Measurements from ENCODE around the gene PLOD2. TPM values are rescaled to one million over a fixed set of nuclear protein-coding genes. Genes with fewer than 3 reads are reported as not detected.

The PLOD2 gene
- total RNA-seq, 2 experiments from 2014 or later = not detected

DNA sequence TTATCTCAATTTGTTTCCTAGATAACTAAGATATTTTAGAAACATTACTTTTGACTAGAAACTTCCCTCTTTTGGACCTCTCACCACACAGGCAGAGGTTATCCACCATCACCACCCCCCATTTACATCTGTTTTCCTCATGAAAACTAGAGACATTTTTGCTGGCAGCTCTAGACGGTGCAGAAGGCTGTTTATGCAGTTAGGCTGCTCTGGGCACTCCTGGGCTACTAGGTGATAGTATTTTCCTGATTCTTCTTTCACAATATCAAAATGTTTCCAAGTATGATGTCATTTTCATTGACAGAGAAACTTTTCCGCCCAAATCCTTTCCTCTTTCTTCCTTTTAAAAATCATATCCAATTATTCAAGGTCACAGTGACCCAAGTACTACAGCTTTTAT is 67.1 kb downstream of the PLOD2 start:
- POLR2A ChIA-PET = no interaction called here

GRCh38 chr3:146092230-146092629 is 68.8 kb downstream of the PLOD2 start:
- ATAC-seq (ENCODE audit: poor library complexity) = no peak
- no peaks in the 10 kb centered on the region for H3K4me1 Mint-ChIP-seq (ENCODE audit: low read depth)
- intact Hi-C loops (cut with DNase I, micrococcal nuclease) = no loop called here
- CTCF ChIA-PET = no interaction called here
- H3K27me3 Mint-ChIP-seq = no peaks in the 10 kb centered on the region
- no peaks in the 10 kb centered on the region for H3K4me1 ChIP-seq (ENCODE audit: insufficient read depth, low read length)
- no peak overlapping the region for H3K4me3 Mint-ChIP-seq
- H3K9me3 Mint-ChIP-seq = no peaks in the 10 kb centered on the region
- TF ChIP-seq, protein P1, sequence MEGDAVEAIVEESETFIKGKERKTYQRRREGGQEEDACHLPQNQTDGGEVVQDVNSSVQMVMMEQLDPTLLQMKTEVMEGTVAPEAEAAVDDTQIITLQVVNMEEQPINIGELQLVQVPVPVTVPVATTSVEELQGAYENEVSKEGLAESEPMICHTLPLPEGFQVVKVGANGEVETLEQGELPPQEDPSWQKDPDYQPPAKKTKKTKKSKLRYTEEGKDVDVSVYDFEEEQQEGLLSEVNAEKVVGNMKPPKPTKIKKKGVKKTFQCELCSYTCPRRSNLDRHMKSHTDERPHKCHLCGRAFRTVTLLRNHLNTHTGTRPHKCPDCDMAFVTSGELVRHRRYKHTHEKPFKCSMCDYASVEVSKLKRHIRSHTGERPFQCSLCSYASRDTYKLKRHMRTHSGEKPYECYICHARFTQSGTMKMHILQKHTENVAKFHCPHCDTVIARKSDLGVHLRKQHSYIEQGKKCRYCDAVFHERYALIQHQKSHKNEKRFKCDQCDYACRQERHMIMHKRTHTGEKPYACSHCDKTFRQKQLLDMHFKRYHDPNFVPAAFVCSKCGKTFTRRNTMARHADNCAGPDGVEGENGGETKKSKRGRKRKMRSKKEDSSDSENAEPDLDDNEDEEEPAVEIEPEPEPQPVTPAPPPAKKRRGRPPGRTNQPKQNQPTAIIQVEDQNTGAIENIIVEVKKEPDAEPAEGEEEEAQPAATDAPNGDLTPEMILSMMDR (IDR thresholded peaks at IDR 0.05) = no peak
- DNase-seq = no peak
- no peak overlapping the region for H3K27ac ChIP-seq (ENCODE audit: low read depth in 1 of 2, low read length in 2 of 2)
- H3K9me3 ChIP-seq (ENCODE audit: control insufficient read depth in 1 of 2, insufficient read depth in 1 of 2, low read length in 2 of 2) = no peaks in the 10 kb centered on the region
- no peaks in the 10 kb centered on the region for H3K36me3 ChIP-seq (ENCODE audit: insufficient read depth, low read length)
- H3K4me3 ChIP-seq (ENCODE audit: low read length) = no peak overlapping the region
- H3K36me3 Mint-ChIP-seq (ENCODE audit: low read depth) = no peaks in the 10 kb centered on the region
- H3K27ac Mint-ChIP-seq = no peak overlapping the region
- H3K27me3 ChIP-seq (ENCODE audit: control insufficient read depth in 1 of 2, insufficient read depth in 2 of 2, low read length in 2 of 2) = no peaks in the 10 kb centered on the region
- POLR2A ChIA-PET = no interaction called here

More for the DNA sequence above, 67.1 kb downstream of the PLOD2 start:
- Histone ChIP-seq H3K4me3 (ENCODE audit: low read length) (no peak overlapping the region), H3K9me3 (ENCODE audit: control insufficient read depth in 1 of 2, insufficient read depth in 1 of 2, low read length in 2 of 2) (no peaks in the 10 kb centered on the region), H3K4me1 (ENCODE audit: insufficient read depth, low read length) (no peaks in the 10 kb centered on the region), H3K27me3 (ENCODE audit: control insufficient read depth in 1 of 2, insufficient read depth in 2 of 2, low read length in 2 of 2) (no peaks in the 10 kb centered on the region), H3K27ac (ENCODE audit: low read depth in 1 of 2, low read length in 2 of 2) (no peak overlapping the region), H3K36me3 (ENCODE audit: insufficient read depth, low read length) (no peaks in the 10 kb centered on the region)
- Mint-ChIP-seq H3K27me3 (no peaks in the 10 kb centered on the region), H3K4me3 (no peak overlapping the region), H3K36me3 (ENCODE audit: low read depth) (no peaks in the 10 kb centered on the region), H3K4me1 (ENCODE audit: low read depth) (no peaks in the 10 kb centered on the region), H3K9me3 (no peaks in the 10 kb centered on the region), H3K27ac (no peak overlapping the region)
- intact Hi-C loops (cut with DNase I, micrococcal nuclease) = no loop called here
- CTCF ChIA-PET = no interaction called here
- no peak for DNase-seq
- ATAC-seq (ENCODE audit: poor library complexity) = no peak
- TF ChIP-seq, protein P1 (IDR thresholded peaks at IDR 0.05) = no peak

DNA sequence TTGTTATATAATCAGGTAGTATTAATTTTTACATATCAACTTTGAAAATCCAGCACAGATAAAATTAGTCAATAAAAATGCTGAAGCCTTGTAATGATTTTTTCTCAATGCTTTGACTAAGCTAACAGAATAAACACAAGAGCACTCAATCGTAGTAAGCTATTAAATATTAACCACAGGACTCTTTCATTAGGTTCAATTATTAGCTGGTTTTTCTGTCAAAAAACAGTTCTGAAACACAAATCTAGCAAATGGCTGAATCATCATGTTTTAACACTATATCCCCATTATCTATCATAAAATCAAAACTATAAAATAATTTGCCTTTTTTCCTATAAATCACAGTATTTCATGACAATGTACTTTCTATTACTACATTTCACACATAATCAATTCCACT is 69.6 kb downstream of the PLOD2 start:
- Mint-ChIP-seq H3K36me3 (ENCODE audit: low read depth) (no peaks in the 10 kb centered on the region), H3K4me3 (no peak overlapping the region), H3K4me1 (ENCODE audit: low read depth) (no peaks in the 10 kb centered on the region), H3K9me3 (no peaks in the 10 kb centered on the region), H3K27ac (no peak overlapping the region), H3K27me3 (no peaks in the 10 kb centered on the region)
- TF ChIP-seq, protein P1 (IDR thresholded peaks at IDR 0.05) = no peak
- CTCF ChIA-PET = no interaction called here
- intact Hi-C loops (cut with DNase I, micrococcal nuclease) = no loop called here
- Histone ChIP-seq H3K27ac (ENCODE audit: low read depth in 1 of 2, low read length in 2 of 2) (no peak overlapping the region), H3K27me3 (ENCODE audit: control insufficient read depth in 1 of 2, insufficient read depth in 2 of 2, low read length in 2 of 2) (no peaks in the 10 kb centered on the region), H3K9me3 (ENCODE audit: control insufficient read depth in 1 of 2, insufficient read depth in 1 of 2, low read length in 2 of 2) (no peaks in the 10 kb centered on the region), H3K36me3 (ENCODE audit: insufficient read depth, low read length) (no peaks in the 10 kb centered on the region), H3K4me3 (ENCODE audit: low read length) (no peak overlapping the region), H3K4me1 (ENCODE audit: insufficient read depth, low read length) (no peaks in the 10 kb centered on the region)
- ATAC-seq (ENCODE audit: poor library complexity) = no peak
- POLR2A ChIA-PET = no interaction called here
- no peak for DNase-seq
